Adrenal gland (tissue), 5 donors: ENCODE data around the gene TRAPPC8.

ENCODE experiments used
- CTCF ChIP-seq, 6 experiments: fragments of 450-650 bp in 4 of 6; fragments of 200-600 bp in 2 of 6; sonication (generic) in 1 of 6; IDR thresholded peaks; 1 replicate in 5 of 6; 2 replicates in 1 of 6; pipeline versions ENCODE4 v1.5.1 to v1.8.0; 2016 to 2021; ENCODE audit warnings: antibody characterized with exemption in 6 of 6, mild to moderate bottlenecking in 2 of 6, moderate library complexity in 1 of 6
- POLR2A ChIP-seq, 2 donors: fragments of 450-650 bp; IDR thresholded peaks; one replicate each; pipeline ENCODE4 v1.6.1; 2017; ENCODE audit warnings: antibody characterized with exemption in 2 of 2, mild to moderate bottlenecking in 2 of 2, moderate library complexity in 1 of 2
- donor health status: DM: no; HTN: no; CAD: no.

- no peak for TF ChIP-seq CTCF (IDR thresholded peaks at IDR 0.05)
- no peak for TF ChIP-seq POLR2A (IDR thresholded peaks at IDR 0.05)
Observed at GRCh38 chr18:31798399-31798798, 144.5 kb downstream of the TRAPPC8 start.
